ENCODE measurements around the gene HOXA9. TPM values are rescaled to one million over a fixed set of nuclear protein-coding genes. Genes with fewer than 3 reads are reported as not detected.
A peak's percentile ranks its signal among the peaks of the same experiment; 100 is the strongest.

HOXA9 gene
- total and polyA plus RNA-seq, 2 of the 8 experiments (the other 6 are each of a cell fraction or from before 2014, with no cell fraction given), result not detected

GRCh38 chr7:27166531-27167505 lies 1.5 kb upstream of the HOXA9 start:
- ChIA-PET CTCF (ENCODE audit: partially characterized antibody) (interaction anchor here (1.1 to 5.2 kb wide), 8 partner anchors 9 to 24 kb away, joined by 3 to 29 read pairs (median 7); partner anchors contain the start of genes HOXA3 and HOXA5), POLR2A (ENCODE audit: partially characterized antibody) (interaction anchor here (1.5 kb wide), 1 partner anchor 10 kb away, joined by 4 read pairs; the partner anchor contains the start of gene HOXA7)
- Histone ChIP-seq H3K4ac (replicated peaks; ENCODE audit: insufficient read length, low read depth, low read length) (no peak overlapping the region), H3K23ac (ENCODE audit: insufficient read length) (no peak overlapping the region), H4K5ac (ENCODE audit: insufficient read length, low read depth, low read length) (no peak overlapping the region), H3K79me2 (ENCODE audit: control insufficient read depth in 1 of 2, insufficient read depth in 2 of 2, low read length in 2 of 2) (no peaks in the 10 kb centered on the region), H4K8ac (ENCODE audit: extremely low read depth, insufficient read depth, low read length) (no peak overlapping the region), H2BK120ac (replicated peaks; ENCODE audit: low read depth, low read length) (no peak overlapping the region), H2AK5ac (ENCODE audit: low read depth, low read length) (no peak overlapping the region), H3K4me2 (ENCODE audit: insufficient read depth in 1 of 2, low read depth in 2 of 2, low read length in 2 of 2) (no peak overlapping the region), H3K27ac (ENCODE audit: low read depth, low read length) (no peak overlapping the region), H2BK15ac (ENCODE audit: low read length) (no peak overlapping the region), H3K23me2 (ENCODE audit: low read depth, low read length) (no peaks in the 10 kb centered on the region), H2BK20ac (ENCODE audit: low read length) (no peak overlapping the region), H3K18ac (ENCODE audit: extremely low read depth, low read length) (no peak overlapping the region), H3K14ac (ENCODE audit: insufficient read length) (no peak overlapping the region), H3K79me1 (ENCODE audit: low read depth, low read length) (no peaks in the 10 kb centered on the region), H3K27me3 (replicated peaks in 1 of 4; ENCODE audit: control insufficient read depth in 3 of 4, extremely low read depth in 1 of 4, insufficient read depth in 3 of 4, low read length in 3 of 4) (peaks cover 95 to 100% (median 99%) of the 10 kb centered on the region in 4 experiments), H2BK12ac (ENCODE audit: low read depth, low read length) (no peak overlapping the region), H3K4me1 (replicated peaks in 1 of 4; ENCODE audit: control insufficient read depth in 3 of 4, insufficient read depth in 4 of 4, low read length in 3 of 4) (no peaks in the 10 kb centered on the region; a peak in 3 of 7 replicates), H4K91ac (replicated peaks; ENCODE audit: insufficient read length, low read length) (no peak overlapping the region), H3K56ac (replicated peaks; ENCODE audit: insufficient read length, low read depth, low read length) (no peak overlapping the region), H3K4me3 (ENCODE audit: extremely low read depth in 1 of 4, insufficient read depth in 2 of 4, low read depth in 3 of 4, low read length in 4 of 4) (no peak overlapping the region), H2BK5ac (ENCODE audit: low read depth, low read length) (no peak overlapping the region), H4K20me1 (replicated peaks in 1 of 2; ENCODE audit: control insufficient read depth in 1 of 2, insufficient read depth in 2 of 2, low read length in 2 of 2) (peaks cover 21 to 38% of the 10 kb centered on the region in 2 experiments), H3K9me3 (ENCODE audit: insufficient read depth in 2 of 2, low read depth in 1 of 2, low read length in 1 of 2) (peaks cover 0 to 6% of the 10 kb centered on the region in 2 experiments; a peak in 1 of 4 replicates), H3K9ac (replicated peaks in 1 of 4; ENCODE audit: extremely low read depth in 1 of 4, low read depth in 3 of 4, low read length in 3 of 4) (no peak overlapping the region), H3K36me3 (ENCODE audit: control insufficient read depth in 2 of 4, insufficient read depth in 4 of 4, low read length in 3 of 4) (peaks cover 0 to 12% (median 0%) of the 10 kb centered on the region in 4 experiments; a peak in 1 of 8 replicates), H2AFZ (ENCODE audit: low read length) (no peak overlapping the region)
- DNase-seq (ENCODE audit: low read depth in 1 of 2, low spot score in 2 of 2) (no peak), FAIRE-seq (no peak)
- no peak for TF ChIP-seq ATF2 (IDR thresholded peaks at IDR 0.05; ENCODE audit: low read length)
- peak; percentile 74 for TF ChIP-seq RNF2 (IDR thresholded peaks at IDR 0.05; ENCODE audit: borderline replicate concordance, low read depth, low read length, missing control alignments, poor library complexity, severe bottlenecking)
- peak; percentile 65 for TF ChIP-seq CTBP2 (IDR thresholded peaks at IDR 0.05; ENCODE audit: borderline replicate concordance, insufficient read depth, insufficient read length, low read length)
- TF ChIP-seq EZH2 (IDR thresholded peaks at IDR 0.05; ENCODE audit: low read depth, low read length, severe bottlenecking), result peak; percentile 98
- peak; percentile 98 for TF ChIP-seq SUZ12 (IDR thresholded peaks at IDR 0.05; ENCODE audit: low read length)
- WGBS, 2 experiments (ENCODE audit: extremely low coverage in 1 of 2, insufficient coverage in 1 of 2, insufficient read length in 1 of 2, insufficient replicate concordance in 2 of 2, low coverage in 1 of 2, low lambda C conversion rate in 2 of 2, missing lambda C conversion rate in 1 of 2), result 13% methylated on average over 50 of the region's 50 CpGs; no CpG with 5 or more reads in 1 of the 2 experiments

Data from H1 (cell line).